ENCODE data around the gene C11orf16.
"Not testable (repeated sequence)": the region's sequence is repeated elsewhere in the genome, so short reads cannot be mapped to it uniquely, and the experiment has no call there.

Gene C11orf16

GRCh38 chr11:8891185-8891584 is 41.6 kb downstream of the C11orf16 start:
- DNase-seq (ENCODE audit: low read depth) = not testable (repeated sequence)

- DNase-seq (ENCODE audit: low read depth) = no peak
These were observed 46.4 kb downstream of the C11orf16 start for GRCh38 chr11:8886322-8886721.

- not testable (repeated sequence) for DNase-seq (ENCODE audit: low read depth)
These were observed 51.2 kb downstream of the C11orf16 start for GRCh38 chr11:8881585-8881984.

- DNase-seq (ENCODE audit: low read depth) = no peak
These were observed 54.0 kb downstream of the C11orf16 start for GRCh38 chr11:8878771-8879170.

GRCh38 chr11:8873741-8874405 is 58.9 kb downstream of the C11orf16 start:
- no peak for DNase-seq (ENCODE audit: low read depth)

- no peak for DNase-seq (ENCODE audit: low read depth)
These were observed 60.8 kb downstream of the C11orf16 start for GRCh38 chr11:8871962-8872361.

- no peak for DNase-seq (ENCODE audit: low read depth)
These were observed 61.5 kb downstream of the C11orf16 start for GRCh38 chr11:8871171-8871775.

- no peak for DNase-seq (ENCODE audit: low read depth)
These were observed 62.2 kb downstream of the C11orf16 start for GRCh38 chr11:8870411-8871170.
